OCI-LY1 (cell line): Measurements from ENCODE around the gene NDUFB7.

Experiments
- CTCF ChIP-seq: fragments of 200-600 bp; sonication (generic), shearing (Covaris generic); IDR thresholded peaks from 2 replicates; pipeline ENCODE4 v1.5.1; 2017; ENCODE audit warnings: mild to moderate bottlenecking, antibody characterized with exemption, low read length, moderate library complexity, mixed read lengths
- EZH2 ChIP-seq: fragments of 200-600 bp; sonication (generic), shearing (Covaris generic); IDR thresholded peaks from 2 replicates; pipeline ENCODE4 v1.8.0; 2017; ENCODE audit warnings: borderline replicate concordance, mixed run types, mild to moderate bottlenecking, antibody characterized with exemption, low read length, moderate library complexity, mixed read lengths

- TF ChIP-seq CTCF (no peak), EZH2 (no peak)
Measured at GRCh38 chr19:14582894-14583340, 11.1 kb upstream of the NDUFB7 start, which contains the start of gene CLEC17A.
